ENCODE data around the gene MIAT.

The MIAT gene

DNA sequence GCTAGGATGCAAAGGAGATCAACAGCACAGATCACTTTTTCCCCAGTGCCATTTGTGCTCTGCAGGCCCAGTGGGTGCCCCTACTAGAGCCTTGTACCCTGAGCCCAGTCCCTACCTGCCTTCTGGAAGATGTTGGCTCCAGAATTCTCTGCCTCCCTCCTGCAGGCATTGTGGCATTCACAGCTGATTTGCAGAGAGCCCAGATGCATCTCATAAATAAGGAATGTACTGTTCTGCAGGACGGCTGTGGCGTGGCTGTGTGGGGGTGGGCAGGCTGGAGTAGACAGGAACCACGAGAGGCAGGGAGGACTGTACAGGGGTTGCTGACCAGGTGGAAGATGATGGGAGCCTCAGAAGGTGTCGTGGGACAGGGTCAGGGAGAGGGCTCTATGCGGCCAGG lies 11.2 kb upstream of the MIAT start:
- DNase-seq (ENCODE audit: insufficient read length, low spot score) (no peak), FAIRE-seq (no peak)
- TF ChIP-seq SPI1 (IDR thresholded peaks at IDR 0.05; ENCODE audit: low read depth, low read length) (no peak), PAX5 (IDR thresholded peaks at IDR 0.05; ENCODE audit: insufficient read depth, low read length, severe bottlenecking) (no peak), POLR2A (IDR thresholded peaks at IDR 0.05; ENCODE audit: low read depth, low read length) (no peak), POLR2AphosphoS5 (IDR thresholded peaks at IDR 0.05; ENCODE audit: low read depth, low read length) (no peak), POU2F2 (IDR thresholded peaks at IDR 0.05; ENCODE audit: low read depth, low read length) (no peak), TAF1 (IDR thresholded peaks at IDR 0.05; ENCODE audit: low read depth, low read length) (no peak)

DNA sequence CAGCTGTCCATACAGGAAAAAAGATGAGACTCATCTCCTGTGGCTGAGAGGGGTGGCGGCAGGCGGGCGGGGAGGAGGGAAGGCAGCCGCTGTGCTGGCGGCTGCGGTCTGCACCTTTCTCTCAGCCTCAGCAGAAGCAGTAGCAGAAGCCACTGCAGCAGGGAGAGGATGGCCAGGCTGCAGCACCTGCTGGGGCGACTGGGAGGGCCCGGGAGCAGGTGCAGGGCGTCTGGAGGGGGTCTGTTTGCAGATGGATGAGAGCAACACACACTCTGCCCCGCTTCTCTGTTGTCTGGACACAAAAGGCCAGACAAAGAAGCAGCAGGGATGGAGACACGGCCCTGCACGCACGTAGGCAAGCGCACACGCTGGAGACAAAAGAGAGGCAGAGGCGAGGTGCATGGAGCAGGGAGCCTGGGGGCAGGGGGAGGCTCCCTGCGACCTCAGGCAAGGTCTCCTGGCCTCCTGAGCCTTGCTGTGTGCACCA lies 9.3 kb upstream of the MIAT start:
- no peak for TF ChIP-seq POLR2A (IDR thresholded peaks at IDR 0.05; ENCODE audit: low read depth, low read length)
- no peak for TF ChIP-seq PAX5 (IDR thresholded peaks at IDR 0.05; ENCODE audit: insufficient read depth, low read length, severe bottlenecking)
- TF ChIP-seq POU2F2 (IDR thresholded peaks at IDR 0.05; ENCODE audit: low read depth, low read length), result no peak
- TF ChIP-seq SPI1 (IDR thresholded peaks at IDR 0.05; ENCODE audit: low read depth, low read length), result no peak
- no peak for TF ChIP-seq TAF1 (IDR thresholded peaks at IDR 0.05; ENCODE audit: low read depth, low read length)
- TF ChIP-seq POLR2AphosphoS5 (IDR thresholded peaks at IDR 0.05; ENCODE audit: low read depth, low read length), result no peak
- FAIRE-seq, result peak; percentile 79
- DNase-seq (ENCODE audit: insufficient read length, low spot score), result no peak

DNA sequence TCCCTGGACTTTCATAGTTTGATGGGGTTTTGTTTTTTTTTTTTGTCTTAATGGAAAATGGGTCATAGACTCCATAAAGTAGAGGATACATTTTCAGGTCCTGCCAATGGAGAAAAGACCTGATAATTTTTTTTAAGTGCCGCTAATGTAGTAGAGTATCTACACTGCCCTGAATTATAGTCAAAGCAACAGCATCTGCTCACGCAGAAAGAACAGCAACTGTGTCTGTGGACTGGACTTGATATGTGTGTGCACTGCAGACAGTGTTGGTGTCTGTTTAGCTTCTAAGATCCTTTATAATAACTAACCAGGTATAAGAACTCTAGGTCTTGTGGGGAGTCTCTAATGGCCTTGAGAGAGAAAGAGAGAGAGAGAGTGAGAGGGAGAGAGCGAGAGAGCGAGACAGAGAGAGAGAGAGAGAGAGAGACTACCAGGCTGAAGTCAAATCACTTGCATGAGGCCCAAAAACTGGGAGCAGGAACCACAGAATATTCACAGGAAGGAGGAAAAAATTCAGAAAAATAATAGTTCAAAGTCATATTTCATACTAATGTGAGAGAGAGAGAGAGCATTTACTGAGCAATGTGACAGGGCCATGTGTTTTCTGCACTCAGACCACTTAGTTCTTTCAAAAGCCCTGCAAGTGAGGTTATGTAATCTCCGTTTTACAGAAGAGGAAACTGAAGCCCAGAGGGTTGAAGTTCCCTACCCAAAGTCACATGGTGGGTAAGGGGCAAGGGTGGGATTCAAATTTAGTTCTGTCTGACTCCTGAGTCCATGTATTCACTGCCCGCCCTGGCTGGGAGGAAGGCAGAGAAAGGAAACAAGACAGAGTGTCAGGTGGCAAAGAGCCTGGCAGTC lies 8.6 kb upstream of the MIAT start:
- peak; percentile 35 for FAIRE-seq
- no peak for DNase-seq (ENCODE audit: insufficient read length, low spot score)
- TF ChIP-seq POU2F2 (IDR thresholded peaks at IDR 0.05; ENCODE audit: low read depth, low read length) (no peak), POLR2A (IDR thresholded peaks at IDR 0.05; ENCODE audit: low read depth, low read length) (no peak), TAF1 (IDR thresholded peaks at IDR 0.05; ENCODE audit: low read depth, low read length) (no peak), POLR2AphosphoS5 (IDR thresholded peaks at IDR 0.05; ENCODE audit: low read depth, low read length) (no peak), PAX5 (IDR thresholded peaks at IDR 0.05; ENCODE audit: insufficient read depth, low read length, severe bottlenecking) (no peak), SPI1 (IDR thresholded peaks at IDR 0.05; ENCODE audit: low read depth, low read length) (no peak)

DNA sequence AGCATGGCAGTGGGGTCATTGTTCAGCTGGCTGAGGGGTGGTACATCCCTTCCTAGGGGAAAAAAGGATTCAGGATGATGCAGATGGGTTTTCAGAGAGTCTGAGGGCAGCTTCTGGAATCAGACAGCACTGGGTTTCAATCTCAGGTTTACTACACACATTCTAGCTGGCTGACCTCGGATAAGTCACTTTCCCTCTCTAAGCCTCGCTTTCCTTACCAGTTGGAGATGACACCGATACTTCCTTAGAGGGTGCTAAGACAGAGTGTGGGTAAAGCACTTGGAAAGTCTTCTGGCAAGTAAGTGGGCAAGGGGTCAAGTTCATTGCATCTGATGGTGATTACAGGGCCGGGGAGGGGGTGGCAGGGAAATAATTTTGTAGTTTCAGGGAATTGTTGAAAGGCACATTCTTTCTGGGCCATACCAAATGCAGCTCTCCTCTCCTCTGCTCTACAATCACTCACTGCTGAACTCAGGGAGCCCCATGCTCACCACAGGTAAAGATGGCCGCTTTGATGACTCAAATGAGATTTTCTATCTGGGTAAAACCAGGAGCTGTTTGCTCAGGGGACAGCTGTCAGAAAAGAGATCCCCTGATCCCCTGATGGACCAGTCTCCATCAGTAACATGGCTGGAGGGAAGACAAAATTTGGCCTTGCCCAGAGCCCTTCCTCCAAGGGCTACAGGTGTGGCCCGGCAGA lies 6.5 kb upstream of the MIAT start:
- DNase-seq (ENCODE audit: insufficient read length, low spot score) (no peak), FAIRE-seq (no peak)
- TF ChIP-seq PAX5 (IDR thresholded peaks at IDR 0.05; ENCODE audit: insufficient read depth, low read length, severe bottlenecking) (no peak), POLR2AphosphoS5 (IDR thresholded peaks at IDR 0.05; ENCODE audit: low read depth, low read length) (no peak), SPI1 (IDR thresholded peaks at IDR 0.05; ENCODE audit: low read depth, low read length) (no peak), TAF1 (IDR thresholded peaks at IDR 0.05; ENCODE audit: low read depth, low read length) (no peak), POU2F2 (IDR thresholded peaks at IDR 0.05; ENCODE audit: low read depth, low read length) (no peak), POLR2A (IDR thresholded peaks at IDR 0.05; ENCODE audit: low read depth, low read length) (no peak)

DNA sequence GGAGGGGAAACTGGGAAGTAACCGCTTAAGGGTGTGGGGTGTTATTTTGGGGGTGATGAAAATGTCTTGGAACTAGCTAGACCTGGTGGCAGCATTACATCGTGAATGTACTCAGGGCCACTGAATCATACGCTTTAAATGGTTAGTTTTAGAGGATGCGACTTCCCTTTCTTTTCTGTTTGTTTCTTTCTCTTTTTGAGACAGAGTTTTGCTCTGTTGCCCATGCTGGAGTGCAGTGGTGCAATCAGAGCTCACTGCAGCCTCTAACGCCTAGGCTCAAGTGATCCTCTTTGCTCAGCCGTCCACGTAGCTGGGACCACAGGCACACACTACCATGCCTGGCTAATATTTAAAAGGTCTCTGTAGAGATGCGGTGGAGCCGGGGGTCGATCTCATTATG lies 5.6 kb upstream of the MIAT start:
- DNase-seq (ENCODE audit: insufficient read length, low spot score), result no peak
- FAIRE-seq, result no peak
- TF ChIP-seq PAX5 (IDR thresholded peaks at IDR 0.05; ENCODE audit: insufficient read depth, low read length, severe bottlenecking) (no peak), SPI1 (IDR thresholded peaks at IDR 0.05; ENCODE audit: low read depth, low read length) (peak; percentile 26; the same call in 1 of the 2 replicates), POLR2AphosphoS5 (IDR thresholded peaks at IDR 0.05; ENCODE audit: low read depth, low read length) (no peak)

DNA sequence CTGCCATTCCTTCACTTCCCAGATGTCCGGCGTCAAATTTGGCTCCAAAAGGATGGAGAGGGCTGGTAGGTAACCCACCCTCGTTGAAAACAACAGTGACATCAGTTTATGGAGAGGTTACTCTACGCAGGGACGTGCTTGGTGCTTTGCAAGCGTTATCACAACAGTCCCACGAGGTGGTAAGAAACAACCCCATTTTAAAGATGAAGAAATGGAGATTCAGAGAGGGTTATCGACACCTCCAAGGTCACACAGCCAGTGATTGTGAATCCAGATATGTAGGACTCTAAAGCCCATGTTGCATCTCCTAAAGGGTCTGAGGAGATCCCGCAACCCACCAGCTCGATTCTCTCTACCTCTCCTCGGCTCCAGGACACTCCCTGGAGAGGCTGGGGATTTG lies 773 bp downstream of the MIAT start:
- TF ChIP-seq SPI1 (IDR thresholded peaks at IDR 0.05; ENCODE audit: low read depth, low read length) (no peak), POU2F2 (IDR thresholded peaks at IDR 0.05; ENCODE audit: low read depth, low read length) (no peak), POLR2AphosphoS5 (IDR thresholded peaks at IDR 0.05; ENCODE audit: low read depth, low read length) (no peak), POLR2A (IDR thresholded peaks at IDR 0.05; ENCODE audit: low read depth, low read length) (no peak), TAF1 (IDR thresholded peaks at IDR 0.05; ENCODE audit: low read depth, low read length) (no peak), PAX5 (IDR thresholded peaks at IDR 0.05; ENCODE audit: insufficient read depth, low read length, severe bottlenecking) (no peak)
- DNase-seq (ENCODE audit: insufficient read length, low spot score) (no peak), FAIRE-seq (peak; percentile 47)

DNA sequence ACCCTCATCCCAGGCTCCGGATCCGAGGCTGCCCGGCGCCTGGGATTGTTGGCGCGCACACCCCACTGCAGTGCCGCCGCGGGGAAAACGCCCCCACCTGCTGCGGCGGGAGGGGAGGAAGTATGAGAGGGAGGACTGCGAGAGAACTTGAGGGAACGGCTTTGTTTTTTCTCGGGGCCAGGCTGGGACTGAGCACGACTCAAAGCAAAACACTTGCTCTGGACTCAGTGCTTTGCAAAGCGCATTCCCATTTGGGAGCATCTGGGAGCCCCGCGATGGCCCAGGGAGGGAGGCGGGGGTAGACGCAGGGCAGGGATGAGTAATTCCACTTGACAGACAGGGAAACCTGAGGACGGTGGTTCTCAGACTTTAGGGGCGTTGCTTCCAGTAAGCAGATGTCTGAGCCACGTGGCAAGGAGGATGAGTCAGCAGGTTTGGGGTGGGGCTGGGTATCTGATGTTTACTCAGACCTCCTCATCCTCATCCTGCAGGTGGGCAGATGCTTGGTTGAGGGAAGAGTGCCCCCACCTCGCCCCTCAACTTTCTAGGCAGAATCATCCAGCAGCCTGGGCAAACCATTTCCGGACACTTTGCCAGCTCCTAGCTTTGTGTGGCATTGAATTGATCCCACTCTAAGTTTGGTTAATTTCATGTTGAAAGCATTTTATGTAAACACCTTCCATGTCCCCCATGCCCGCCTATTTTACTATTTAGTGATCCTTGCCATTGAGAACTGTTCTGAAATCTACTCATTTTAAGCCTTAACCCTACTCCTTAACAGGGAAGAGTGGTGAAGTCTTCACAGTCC lies 1.5 kb downstream of the MIAT start:
- FAIRE-seq (peak; percentile 96), DNase-seq (ENCODE audit: insufficient read length, low spot score) (peak; percentile 59)
- TF ChIP-seq PAX5 (IDR thresholded peaks at IDR 0.05; ENCODE audit: insufficient read depth, low read length, severe bottlenecking), result no peak
- TF ChIP-seq TAF1 (IDR thresholded peaks at IDR 0.05; ENCODE audit: low read depth, low read length), result no peak
- TF ChIP-seq POLR2A (IDR thresholded peaks at IDR 0.05; ENCODE audit: low read depth, low read length), result no peak
- TF ChIP-seq POLR2AphosphoS5 (IDR thresholded peaks at IDR 0.05; ENCODE audit: low read depth, low read length), result no peak
- TF ChIP-seq POU2F2 (IDR thresholded peaks at IDR 0.05; ENCODE audit: low read depth, low read length), result no peak
- no peak for TF ChIP-seq SPI1 (IDR thresholded peaks at IDR 0.05; ENCODE audit: low read depth, low read length)

DNA sequence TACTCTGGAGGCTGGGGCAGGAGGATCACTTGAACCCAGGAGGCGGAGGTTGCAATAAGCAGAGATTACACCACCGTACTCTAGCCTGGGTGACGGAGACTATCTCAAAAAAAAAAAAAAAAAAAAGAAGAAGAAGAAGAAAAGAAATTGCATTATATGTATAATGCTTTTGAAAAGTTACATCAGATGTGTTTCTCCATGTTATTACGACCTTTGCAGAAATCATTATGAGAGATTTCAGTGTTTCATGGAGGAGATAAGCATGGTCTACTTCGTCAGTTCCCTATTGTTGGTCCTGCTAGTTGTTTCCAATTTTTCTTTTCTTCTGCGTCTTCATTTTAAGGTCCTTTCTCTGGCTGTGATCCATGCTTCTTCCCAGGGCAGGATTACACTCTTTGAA lies 3.0 kb downstream of the MIAT start:
- DNase-seq (ENCODE audit: insufficient read length, low spot score) (no peak), FAIRE-seq (no peak)
- TF ChIP-seq SPI1 (IDR thresholded peaks at IDR 0.05; ENCODE audit: low read depth, low read length), result no peak
- no peak for TF ChIP-seq POU2F2 (IDR thresholded peaks at IDR 0.05; ENCODE audit: low read depth, low read length)
- TF ChIP-seq TAF1 (IDR thresholded peaks at IDR 0.05; ENCODE audit: low read depth, low read length), result no peak
- no peak for TF ChIP-seq POLR2A (IDR thresholded peaks at IDR 0.05; ENCODE audit: low read depth, low read length)
- TF ChIP-seq POLR2AphosphoS5 (IDR thresholded peaks at IDR 0.05; ENCODE audit: low read depth, low read length), result no peak
- no peak for TF ChIP-seq PAX5 (IDR thresholded peaks at IDR 0.05; ENCODE audit: insufficient read depth, low read length, severe bottlenecking)

Data from GM12891 (cell line).